K562 treated with DMSO at 1 percent for 48 hours (cell line): ENCODE data around the gene N4BP2L2. TPM values are rescaled to one million over a fixed set of nuclear protein-coding genes. Genes with fewer than 3 reads are reported as not detected.

ENCODE experiments used
- total RNA-seq: library from RNA; unstranded; fragments of 300-600 nt; gene quantifications from 2 replicates; pipeline ENCODE4 v1.2.3, GENCODE V29; 2022; ENCODE audit warnings: low replicate concordance; ENCODE audit errors: extremely low read depth

N4BP2L2 gene
- not detected in 2 replicates for total RNA-seq

GRCh38 chr13:32538621-32539246, at the start of gene N4BP2L2:
N4BP2L2 (minus strand) TSS chr13:32538795; CDS start chr13:32537027, 1,768 bp downstream.

GRCh38 chr13:32586080-32586900, 47.7 kb upstream of the N4BP2L2 start, which contains the start of gene PDS5B:
PDS5B (plus strand) TSS chr13:32586452; CDS start chr13:32648773, 62,321 bp downstream.

GRCh38 chr13:32427852-32428580, 110.6 kb downstream of the N4BP2L2 start, which contains the start of gene N4BP2L1:
N4BP2L1 (minus strand) TSS chr13:32428130; CDS start chr13:32428082, 48 bp downstream.

Other genes with a start within 250 kb of the N4BP2L2 start
- gene ZAR1L, start 223.4 kb downstream of the N4BP2L2 start, total RNA-seq = not detected in 2 replicates
- gene BRCA2, start 223.3 kb downstream of the N4BP2L2 start, total RNA-seq = not detected in 2 replicates
- gene N4BP2L1, start 110.7 kb downstream of the N4BP2L2 start, total RNA-seq = not detected in 2 replicates
- not detected in 2 replicates for gene PDS5B, start 47.7 kb upstream of the N4BP2L2 start, total RNA-seq